Measurements from ENCODE around the gene FAM78A.
"Not testable (repeated sequence)": the region's sequence is repeated elsewhere in the genome, so short reads cannot be mapped to it uniquely, and the experiment has no call there.

Gene FAM78A

DNA sequence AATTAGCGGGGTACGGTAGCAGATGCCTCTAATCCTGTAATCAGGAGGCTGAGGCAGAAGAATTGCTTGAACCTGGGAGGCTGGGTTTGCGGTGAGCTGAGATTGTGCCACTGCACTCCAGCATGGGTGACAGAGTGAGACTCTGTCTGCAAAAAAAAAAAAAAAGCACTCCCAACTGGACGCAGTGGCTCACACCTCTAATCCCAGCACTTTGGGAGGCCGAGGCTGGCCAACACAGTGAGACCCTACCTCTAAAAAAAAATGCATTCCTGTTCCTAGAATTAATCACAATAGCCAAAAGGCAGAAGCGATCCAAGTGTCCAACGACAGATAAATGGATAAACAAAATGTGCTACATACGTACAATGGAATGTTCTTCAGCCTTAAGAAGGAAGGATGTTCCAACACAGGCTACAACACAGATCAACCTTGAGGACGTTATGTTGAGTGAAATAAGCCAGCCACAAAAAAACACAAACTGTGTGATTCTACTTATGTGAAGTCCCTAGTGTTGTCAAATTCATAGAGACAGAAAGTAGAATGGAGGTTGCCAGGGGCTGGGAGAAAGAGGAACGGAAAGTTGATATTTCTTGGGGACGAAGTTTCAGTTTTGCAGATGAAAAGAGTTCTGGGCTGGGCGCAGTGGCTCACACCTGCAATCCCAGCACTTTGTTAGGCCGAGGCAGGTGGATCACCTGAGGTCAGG is 13.8 kb downstream of the FAM78A start:
- DNase-seq: no peak

DNA sequence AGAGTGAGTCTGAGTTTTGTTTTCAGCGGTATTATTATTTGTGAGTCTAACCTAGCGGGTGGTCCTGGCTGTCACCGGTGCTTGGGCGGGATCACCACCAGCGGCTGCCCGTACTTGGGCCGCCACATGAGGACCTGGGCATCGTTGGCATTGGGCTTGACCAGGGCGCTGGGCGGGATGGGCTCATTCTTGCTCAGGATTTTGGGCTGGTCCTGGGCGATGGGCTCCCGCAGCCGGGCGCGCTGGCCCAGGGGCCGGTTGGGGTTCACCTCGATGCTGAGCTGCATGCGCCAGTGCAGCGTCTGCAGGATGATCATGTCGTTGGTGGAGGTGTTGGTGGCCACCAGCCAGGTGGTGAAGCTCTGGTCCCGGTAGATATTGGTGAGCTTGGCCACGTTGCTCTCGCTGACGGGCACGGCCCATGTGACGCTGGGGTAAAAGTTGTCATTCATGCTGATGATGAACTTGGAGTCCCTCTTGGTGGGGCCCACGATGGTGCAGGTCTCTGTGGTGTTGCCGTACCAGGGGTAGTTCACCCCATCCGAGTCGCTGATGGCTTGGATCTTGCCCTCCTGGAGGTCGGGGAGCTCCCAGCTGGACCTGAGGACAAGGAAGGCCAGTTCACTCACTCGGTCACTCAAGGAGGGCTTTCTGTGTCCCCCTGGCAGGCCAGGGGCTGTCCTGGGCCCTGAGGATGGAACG is 15.4 kb downstream of the FAM78A start:
- no peak for DNase-seq

DNA sequence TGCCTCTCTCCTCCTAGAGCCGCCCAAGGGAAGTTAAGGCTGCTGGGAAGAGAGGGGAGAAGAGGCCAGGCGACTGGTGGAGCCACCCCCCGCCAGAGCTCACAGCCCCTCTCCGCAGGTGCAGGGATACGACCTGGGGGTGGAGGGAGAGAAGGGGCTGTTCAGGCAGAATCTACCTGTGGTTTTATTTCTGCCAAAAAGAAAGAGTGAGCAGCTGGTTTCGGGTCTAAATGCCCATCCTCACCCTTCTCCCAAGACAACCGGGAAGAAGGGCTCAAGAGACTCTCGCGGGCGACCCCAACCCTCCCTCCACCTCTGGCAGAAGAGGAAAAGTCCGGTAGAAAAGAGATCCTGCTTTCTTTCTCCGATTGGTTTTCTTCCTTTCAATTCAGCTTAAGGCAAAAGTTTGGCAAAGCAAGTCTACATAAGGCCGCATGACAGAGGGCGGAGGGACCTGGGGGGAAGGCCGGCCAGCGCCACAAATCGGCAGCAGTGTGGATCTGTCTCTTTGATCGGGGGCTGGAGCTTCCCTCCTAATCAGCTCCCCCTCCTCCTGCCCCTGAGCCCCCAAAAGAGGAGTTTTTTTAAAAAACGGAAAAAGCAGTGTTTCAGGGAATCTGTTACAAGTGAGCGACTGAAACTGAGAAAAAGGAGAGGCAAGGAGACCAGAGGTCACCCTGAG is 16.3 kb downstream of the FAM78A start:
- no peak for DNase-seq

DNA sequence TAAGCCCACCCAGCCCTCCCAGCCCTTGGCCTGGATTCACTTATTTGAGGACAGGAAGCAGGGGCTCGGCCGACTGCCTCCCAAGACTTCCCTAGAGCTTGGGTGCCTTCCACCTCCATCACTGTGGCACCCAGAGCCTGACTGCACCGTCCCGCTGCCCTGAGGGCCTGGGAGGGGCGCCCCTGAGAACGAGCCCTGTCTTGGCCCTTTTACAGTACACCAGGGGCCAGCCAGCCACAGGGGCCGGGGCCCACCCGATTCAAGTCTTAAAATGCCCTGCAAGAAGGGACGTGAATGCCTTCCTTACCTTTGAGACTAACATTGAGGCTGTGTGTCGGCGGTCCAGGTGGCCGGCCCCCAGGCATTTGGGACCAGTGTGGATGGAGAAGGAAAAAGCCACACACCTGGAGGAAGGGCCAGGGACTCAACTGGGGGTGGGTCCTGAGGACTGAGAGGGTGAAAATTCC is 16.8 kb downstream of the FAM78A start:
- no peak for DNase-seq

DNA sequence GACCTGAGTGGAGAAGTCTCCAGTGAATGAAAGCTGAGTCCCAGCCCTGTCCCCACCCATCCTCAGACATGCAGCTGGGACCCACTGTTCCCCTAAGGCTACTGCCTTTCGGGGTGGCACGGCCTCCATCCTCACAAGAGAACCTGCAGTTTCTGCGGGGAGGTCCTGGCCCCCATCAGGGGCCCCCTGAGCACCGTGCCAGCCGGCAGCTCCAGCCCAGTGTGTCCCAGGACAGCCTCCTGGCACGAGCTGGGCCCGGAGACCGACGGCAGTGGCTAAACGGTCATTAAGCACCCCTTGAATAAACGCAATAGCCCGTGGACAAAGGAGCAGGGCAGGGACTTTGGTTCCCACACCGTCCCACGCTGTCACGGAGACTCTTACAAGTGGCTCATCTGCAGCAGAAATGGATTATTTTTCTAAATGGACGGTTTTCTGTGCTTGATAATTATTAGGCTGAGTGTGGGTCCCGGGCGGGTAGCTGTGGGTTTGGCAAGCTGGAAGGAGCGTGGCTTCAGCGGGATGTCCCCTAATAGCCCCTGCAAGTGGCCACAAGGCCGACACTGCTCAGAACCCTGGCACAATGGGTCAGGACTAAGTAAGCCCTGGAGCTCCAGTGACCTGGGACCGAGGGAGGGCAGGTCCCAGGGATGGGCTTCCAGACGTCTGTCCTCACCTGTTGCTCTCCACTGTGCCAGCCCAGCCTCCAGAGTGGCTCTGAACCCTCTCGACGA is 17.4 kb downstream of the FAM78A start:
- DNase-seq: no peak

DNA sequence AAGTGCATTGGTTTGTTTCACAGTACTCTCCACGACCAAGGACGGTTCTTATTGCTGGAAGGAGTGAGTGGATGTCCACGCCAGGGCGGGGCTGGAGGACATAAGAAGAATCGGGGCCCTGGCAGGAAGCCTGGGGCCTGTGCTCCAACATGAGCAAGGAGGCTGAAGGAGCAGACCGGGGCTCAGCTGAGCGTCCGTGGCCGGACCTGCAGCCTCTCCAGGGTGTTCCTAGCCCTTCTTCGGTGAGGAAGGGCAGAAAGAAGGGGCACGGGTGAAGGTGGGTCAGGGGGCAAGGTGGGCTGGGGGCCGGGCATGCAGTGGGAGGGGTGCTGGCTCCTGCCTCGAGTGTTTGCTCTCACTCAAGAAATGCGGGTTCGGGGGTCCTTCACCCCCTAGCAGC is 18.1 kb downstream of the FAM78A start:
- no peak for DNase-seq

DNA sequence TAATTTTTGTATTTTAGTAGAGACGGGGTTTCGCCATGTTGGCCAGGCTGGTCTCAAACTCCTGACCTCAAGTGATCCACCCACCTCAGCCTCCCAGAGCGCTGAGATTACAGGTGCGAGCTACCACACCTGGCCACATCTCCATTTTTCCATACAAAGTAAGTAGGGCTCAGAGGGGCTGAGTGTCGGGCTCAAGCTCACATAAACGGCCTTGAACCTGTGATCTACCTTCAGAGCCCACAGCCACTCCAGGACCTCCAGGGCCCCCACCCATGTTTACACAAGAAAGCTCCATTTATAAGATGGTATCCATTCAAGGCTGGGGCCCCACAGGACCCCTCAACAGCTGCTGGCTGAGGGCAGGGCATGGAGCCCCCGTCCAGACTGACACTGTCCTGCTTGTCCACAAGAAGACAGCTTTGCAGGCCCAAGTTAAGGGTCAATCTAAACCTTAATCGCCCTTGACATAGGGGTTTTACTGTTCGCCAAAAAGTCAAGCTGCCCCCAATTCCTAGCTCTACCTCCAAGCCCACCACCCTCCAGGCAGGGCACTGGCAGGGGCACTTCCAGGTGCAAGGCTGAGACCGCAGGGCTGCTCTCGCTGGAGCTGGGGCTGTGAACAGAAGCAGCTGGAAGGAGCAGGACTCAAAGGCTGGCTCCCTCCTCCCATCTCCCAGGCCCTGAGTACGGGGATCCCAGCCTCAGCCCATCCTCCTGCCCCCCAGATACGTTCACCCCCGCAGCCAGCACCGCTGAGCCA is 18.9 kb downstream of the FAM78A start:
- DNase-seq: no peak

DNA sequence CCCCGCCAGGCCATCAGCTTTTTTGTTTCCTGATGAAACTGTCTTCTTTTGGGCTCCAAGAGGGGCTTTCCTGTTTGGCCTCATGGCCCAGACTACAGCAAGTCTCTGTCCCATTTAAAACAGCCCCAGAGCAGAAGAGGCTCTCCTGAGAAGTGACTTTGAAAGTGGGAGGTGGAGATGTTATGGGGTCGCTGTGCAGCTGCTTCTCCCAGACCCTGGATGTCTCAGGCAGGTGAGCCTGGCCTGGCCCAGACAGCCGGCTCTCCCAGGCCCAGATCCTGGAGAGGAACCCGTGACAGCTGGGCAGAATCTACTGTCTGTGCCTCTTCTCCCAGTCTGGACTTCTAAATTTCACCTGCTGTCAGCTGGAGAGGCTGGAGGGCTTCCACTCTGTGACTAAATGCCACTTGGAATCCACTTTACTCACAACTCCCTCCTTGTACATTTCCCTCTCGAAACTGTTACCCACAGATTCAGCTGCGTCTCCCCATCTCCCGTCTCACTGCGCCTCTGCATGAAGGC is 20.6 kb downstream of the FAM78A start:
- DNase-seq: no peak

DNA sequence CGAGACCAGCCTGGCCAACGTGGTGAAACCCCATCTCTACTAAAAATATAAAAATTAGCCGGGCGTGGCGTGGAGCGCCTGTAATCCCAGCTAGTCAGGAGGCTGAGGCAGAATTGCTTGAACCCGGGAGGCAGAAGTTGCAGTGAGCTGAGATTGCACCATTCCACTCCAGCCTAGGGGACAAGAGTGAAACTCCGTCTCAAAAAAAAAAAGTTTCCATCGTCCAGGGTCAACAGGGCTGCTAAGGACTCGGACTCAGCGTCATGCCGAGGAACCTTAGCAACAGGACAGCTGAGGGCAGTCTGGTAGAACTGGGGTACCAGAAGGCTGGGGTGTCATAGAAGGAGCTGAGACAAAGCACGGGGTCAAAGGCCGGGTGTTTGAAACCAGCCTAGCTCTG is 21.7 kb downstream of the FAM78A start:
- DNase-seq: no peak

DNA sequence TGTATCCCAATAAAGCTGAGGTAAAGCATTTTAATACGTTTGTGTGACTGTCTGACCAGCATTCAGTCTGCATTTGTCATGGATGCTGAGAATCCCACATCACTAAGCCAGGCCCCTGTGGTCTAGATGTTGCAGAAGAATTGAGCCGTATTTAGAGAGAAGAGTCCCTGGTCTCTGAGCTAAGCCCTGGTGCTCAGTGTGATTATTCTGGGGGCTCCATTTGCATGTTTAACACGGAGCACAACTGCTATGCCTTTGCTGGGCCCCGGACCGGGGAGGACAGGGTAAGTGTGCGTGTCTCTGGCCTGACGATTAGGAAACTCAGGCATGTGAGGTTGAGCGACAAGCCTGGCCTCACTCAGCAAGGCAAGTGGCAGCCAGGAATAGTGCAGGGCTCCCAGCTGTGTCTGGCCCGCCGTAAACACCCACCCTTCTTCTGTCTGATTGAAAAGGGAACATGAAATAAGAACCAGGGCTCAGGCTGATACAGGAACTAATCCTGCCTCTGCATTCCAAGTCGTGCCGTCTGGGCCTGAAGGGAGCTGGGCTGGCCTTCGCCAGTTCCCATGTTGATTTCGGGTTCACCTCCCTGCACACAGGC is 22.3 kb downstream of the FAM78A start:
- DNase-seq: no peak

DNA sequence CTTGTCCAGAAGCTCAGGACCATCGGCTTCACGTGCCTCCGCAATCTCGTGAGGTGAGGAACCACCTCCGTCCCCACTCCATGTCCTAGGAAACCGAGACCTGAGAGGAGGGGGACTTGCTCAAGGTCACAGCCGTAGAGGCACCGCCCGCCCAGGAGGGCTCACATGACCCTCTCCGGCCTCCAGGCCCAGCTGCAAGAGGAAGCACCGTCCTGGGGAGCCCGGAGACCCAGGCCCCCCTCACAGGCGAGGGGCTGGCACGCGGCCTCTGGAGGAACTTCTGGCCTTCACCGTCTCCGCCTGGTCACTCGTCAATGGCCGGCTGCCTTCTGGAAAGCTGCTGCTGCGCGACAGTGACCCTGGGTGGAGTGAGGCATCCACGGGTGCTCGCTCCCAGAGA is 24.2 kb downstream of the FAM78A start:
- DNase-seq: no peak

DNA sequence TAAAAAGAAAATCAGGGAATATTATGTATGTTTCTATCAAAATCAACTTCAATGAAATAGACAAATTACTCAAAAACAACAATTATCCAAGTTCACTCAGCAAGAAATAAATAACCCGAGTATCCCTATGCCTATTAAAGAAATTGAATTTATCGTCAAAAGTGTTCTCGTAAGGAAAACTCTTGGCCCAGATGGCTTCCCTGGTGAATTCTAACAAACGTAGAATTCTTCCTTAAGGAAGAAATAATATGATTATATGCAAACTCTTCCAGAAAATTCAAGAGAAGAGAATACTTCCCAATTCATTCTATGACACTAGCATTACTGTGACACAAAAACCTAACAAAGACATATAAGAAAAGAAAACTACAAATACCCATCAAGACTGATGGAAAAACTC is 29.7 kb downstream of the FAM78A start:
- no peak for DNase-seq

DNA sequence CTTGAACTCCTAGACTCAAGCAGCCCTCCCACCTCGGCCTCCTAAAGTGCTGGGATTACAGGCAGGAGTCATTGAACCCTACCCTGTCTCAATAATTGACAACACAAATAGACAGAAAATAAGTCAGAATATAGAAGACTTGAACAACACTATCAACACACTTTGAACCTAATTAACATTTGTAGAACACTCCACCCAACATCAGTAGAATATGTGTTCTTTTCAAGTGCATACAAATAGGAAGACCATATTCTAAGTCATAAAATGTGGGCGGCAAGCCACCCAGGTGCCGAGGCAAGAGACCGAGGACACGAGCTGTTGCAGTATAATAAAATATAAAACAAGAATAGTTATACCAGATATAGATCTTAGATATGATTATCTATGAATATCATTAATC is 32.0 kb downstream of the FAM78A start:
- DNase-seq: not testable (repeated sequence)

DNA sequence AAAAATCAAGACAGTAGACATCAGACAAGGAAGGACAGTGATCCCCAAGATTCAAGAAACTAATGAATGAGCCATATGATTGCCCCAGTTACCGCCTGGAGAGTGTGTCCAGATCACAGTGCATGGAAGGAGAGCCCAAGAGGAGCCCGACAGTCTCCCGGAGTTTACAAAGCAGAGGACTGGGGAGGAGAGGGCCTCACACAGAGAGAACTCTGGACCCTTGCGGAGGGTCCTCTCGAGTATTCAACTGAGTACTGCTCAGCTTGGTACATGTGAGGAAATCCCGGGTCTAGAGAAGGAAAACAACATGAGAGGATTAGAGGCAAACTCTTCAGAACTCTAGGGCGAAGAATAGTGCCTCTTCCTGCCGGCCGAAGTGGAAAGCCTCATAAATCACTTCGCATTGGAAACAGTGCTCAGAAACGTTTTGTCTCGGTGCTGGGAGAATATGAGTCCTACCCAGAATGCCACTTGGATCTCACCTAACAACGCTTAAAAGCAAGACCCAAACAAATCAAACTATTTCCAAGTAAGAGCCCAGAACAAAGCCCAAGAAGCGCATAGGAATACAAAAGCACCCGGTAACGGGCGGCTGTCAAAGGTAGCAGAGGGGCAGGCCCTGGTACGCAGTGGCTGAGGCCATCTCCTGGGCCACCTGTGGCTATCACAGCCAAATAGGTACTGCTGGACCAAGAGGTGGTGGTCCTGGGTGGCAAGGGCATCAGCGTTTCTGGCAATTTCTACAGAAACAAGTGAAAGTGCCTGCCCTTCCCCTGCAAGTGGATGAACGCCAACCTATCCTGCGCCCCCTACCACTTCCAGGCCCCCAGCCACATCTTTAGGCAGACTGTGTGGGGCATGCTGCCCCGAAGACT is 36.0 kb downstream of the FAM78A start:
- no peak for DNase-seq

DNA sequence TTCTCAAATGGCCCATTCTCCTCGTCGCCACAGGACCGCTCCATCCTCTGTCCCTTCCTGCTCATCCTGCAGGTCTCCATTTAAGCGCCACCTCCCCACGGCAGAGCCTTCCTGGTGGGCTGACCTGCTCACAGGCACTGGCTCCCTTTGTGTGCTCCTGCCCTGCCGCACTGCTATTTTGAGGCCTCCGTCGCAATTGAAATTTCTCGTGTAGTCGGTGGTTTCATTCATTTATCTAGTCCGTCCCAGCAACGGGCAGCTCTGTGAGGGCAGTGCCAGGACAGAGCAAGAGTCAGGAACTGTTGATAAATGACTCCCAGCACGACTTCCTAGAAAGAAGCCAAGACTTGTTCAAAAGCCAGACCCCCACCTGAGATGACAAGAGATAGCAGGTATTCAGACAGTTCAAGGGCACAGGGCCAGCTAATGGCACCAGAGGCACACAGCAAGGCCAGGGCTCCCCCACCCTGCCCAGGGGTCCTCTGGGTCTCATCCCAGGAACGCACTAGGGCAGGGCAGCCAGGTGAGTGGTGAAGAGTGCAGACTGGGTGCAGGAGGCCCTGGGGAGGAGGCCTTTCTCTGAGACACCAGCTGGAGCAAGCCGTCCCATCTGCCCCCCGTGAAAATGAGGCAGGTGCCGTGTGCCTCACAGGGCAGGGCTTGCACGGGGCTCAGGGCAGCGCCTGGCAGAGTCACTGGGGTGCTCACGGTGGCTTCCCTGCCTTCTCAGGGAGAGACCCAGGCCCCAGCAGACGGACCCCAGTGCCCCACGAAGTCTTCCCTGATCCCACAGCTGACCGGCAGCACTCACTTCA is 36.9 kb downstream of the FAM78A start:
- DNase-seq: no peak

DNA sequence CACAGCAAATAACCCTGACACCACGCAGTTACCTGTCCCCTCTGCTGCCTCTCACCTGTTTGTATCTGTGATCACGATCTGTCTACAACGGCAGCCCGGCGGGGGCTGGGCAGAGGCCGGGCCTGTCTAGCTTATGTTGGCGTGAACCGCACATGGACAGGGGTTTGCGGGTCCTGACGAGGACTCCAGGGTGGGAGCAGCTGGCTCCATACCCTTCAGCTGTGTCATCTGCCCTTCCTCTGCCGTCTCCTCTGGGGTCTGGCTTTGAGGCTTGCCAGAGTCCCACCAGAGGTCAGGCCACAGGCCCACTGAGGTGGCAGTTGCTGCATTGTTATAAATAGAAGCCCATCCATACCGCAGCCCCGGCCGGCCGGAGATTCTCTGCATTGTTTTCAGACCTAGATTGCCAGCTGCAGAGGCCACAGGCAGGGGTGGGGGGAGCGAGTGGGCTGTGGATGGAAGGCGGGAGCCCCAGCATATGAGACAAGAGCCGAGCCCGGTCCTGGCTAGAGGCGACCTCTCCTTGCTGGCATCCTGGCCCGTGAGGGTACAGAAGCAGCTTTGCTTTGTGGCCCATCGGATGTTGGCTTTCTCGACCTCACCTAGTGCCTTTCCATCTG is 37.8 kb downstream of the FAM78A start:
- no peak for DNase-seq

DNA sequence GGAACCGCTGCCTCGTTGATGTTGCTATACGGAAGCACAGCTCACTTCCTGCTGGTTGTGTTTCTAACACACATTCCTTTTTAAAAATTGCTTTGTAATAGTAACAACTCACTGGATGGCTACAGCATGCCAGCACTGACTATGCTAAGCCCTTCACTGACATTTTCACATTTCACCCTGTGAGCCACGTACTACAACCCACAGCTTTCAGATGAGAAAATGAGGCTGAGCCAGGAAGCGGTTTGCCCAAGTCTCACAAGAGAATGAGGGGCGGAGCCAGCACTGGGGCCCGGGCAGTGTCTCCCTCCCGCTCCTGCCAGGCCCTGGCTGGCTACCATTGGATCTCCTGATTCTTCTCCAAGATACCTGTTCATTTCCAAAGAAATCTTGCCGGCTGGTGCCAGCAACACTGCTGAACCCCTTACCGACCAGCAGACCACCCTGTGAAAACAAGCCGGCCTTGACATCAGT is 38.3 kb downstream of the FAM78A start:
- DNase-seq: peak; percentile 86

DNA sequence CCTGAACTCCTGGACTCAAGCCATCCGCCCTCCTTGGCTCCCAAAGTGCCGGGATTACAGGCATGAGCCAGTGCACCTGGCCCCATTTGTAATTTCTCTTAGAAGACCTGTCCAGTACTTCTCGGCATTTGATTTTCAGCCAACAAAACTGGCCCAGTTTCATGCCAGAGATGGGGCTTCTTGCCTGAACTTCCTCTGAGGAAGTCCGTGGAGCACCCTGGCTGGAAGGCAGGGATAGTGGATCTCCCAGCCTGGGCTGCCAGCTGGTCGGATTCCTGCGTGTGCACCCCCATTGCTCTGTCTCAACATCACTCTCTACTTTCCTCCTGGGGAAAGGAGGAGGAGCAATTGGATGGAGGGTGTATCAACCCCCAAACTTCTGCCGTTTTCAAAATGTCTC is 39.0 kb downstream of the FAM78A start:
- DNase-seq: no peak

DNA sequence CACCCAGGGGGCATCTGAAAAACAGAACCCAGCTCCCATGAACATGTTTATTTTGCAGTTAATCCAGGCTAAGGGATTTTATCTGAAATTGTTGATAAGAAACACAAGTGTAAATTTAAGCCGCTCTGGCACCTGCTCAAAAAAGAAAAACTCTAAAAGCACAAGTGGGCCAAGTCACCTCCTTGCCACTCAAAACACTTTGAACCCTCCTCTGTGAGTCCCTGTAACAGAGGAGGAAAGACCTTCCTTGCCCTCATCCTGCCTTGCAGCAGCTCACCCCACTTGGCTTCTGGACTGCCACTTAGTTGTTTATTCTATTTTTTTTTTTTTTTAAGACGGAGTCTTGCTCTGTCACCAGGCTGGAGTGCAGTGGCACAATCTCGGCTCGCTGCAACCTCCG is 39.5 kb downstream of the FAM78A start:
- no peak for DNase-seq

All from CD4-positive, alpha-beta T cell treated with Interleukin-21 for 1 hour (primary cell).